Measurements from ENCODE around the gene ACP3.

DNA sequence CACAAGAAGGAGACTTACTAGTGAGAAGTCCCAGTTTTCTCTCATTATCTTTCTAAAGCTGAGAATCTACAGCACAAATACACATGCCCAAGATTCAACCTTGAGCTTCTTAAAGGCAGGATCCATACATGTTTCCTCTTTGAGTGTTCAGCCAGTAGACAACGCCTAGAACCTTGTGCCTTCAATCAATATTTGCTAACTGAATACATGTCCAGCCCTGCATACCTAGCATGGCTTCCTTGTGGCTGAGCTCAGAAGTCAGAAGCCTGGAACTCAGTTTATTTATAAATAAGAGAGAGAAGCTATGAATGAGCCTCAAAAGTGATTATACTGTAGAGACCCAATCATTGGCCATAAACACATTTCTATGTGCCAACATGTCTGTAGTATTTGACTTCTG is 43.5 kb downstream of the ACP3 start:
- no peak for TF ChIP-seq POLR2A (IDR thresholded peaks at IDR 0.05)
- TF ChIP-seq, protein P1, sequence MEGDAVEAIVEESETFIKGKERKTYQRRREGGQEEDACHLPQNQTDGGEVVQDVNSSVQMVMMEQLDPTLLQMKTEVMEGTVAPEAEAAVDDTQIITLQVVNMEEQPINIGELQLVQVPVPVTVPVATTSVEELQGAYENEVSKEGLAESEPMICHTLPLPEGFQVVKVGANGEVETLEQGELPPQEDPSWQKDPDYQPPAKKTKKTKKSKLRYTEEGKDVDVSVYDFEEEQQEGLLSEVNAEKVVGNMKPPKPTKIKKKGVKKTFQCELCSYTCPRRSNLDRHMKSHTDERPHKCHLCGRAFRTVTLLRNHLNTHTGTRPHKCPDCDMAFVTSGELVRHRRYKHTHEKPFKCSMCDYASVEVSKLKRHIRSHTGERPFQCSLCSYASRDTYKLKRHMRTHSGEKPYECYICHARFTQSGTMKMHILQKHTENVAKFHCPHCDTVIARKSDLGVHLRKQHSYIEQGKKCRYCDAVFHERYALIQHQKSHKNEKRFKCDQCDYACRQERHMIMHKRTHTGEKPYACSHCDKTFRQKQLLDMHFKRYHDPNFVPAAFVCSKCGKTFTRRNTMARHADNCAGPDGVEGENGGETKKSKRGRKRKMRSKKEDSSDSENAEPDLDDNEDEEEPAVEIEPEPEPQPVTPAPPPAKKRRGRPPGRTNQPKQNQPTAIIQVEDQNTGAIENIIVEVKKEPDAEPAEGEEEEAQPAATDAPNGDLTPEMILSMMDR (IDR thresholded peaks at IDR 0.05) = no peak
- no peak for TF ChIP-seq POLR2AphosphoS5 (IDR thresholded peaks at IDR 0.05)
